ENCODE data around the gene LARGE1.

DNA sequence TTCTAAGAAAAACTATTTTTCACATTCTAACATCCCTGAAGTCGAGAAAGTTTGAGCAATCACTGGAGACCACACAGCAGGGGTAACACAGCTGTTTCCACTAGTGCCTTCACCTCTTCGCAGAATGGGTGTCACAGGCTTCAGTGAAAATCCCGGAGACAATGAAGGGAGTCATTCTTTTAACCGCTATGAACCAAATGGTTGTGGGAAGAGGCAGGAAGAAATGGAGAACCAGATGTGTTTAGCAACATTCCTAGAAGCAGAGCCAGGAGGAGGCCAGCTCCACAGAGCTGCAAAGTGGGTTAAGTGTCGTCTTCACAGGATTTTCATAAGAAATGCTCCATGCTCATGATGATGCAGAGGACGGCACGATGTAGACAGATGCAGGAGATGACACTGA is 221.1 kb downstream of the LARGE1 start:
- TF ChIP-seq, protein P1, sequence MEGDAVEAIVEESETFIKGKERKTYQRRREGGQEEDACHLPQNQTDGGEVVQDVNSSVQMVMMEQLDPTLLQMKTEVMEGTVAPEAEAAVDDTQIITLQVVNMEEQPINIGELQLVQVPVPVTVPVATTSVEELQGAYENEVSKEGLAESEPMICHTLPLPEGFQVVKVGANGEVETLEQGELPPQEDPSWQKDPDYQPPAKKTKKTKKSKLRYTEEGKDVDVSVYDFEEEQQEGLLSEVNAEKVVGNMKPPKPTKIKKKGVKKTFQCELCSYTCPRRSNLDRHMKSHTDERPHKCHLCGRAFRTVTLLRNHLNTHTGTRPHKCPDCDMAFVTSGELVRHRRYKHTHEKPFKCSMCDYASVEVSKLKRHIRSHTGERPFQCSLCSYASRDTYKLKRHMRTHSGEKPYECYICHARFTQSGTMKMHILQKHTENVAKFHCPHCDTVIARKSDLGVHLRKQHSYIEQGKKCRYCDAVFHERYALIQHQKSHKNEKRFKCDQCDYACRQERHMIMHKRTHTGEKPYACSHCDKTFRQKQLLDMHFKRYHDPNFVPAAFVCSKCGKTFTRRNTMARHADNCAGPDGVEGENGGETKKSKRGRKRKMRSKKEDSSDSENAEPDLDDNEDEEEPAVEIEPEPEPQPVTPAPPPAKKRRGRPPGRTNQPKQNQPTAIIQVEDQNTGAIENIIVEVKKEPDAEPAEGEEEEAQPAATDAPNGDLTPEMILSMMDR (IDR thresholded peaks at IDR 0.05 in 2 of 3, conservative IDR thresholded peaks at IDR 0.05 in 1 of 3; ENCODE audit: borderline replicate concordance in 1 of 3, insufficient read depth in 1 of 3, low read depth in 2 of 3, low read length in 2 of 3): no peak
- TF ChIP-seq YY1 (IDR thresholded peaks at IDR 0.05; ENCODE audit: extremely low read depth, insufficient replicate concordance, low read depth, low read length): no peak
